ENCODE results near the gene FAM120B.

- no peak for TF ChIP-seq CTCF (IDR thresholded peaks at IDR 0.05; ENCODE audit: insufficient read depth, low read length)
- TF ChIP-seq POLR2AphosphoS5 (IDR thresholded peaks at IDR 0.05; ENCODE audit: low read depth): no peak
- TF ChIP-seq SPI1 (IDR thresholded peaks at IDR 0.05; ENCODE audit: borderline replicate concordance, low read depth): no peak
Observed at GRCh38 chr6:170360476-170360875, 53.9 kb downstream of the FAM120B start.

All from HL-60 (cell line).